Measurements from ENCODE around the gene IRAK3. TPM values are rescaled to one million over a fixed set of nuclear protein-coding genes. Genes with fewer than 3 reads are reported as not detected.

IRAK3 gene
- total and polyA plus RNA-seq, 2 donors (not counting 1 experiment from before 2014, with no cell fraction given): 3.9 to 4.3 TPM

GRCh38 chr12:66165141-66165540, 23.9 kb upstream of the IRAK3 start:
- H3K27ac Mint-ChIP-seq: no peak overlapping the region

GRCh38 chr12:66166561-66166960, 22.5 kb upstream of the IRAK3 start:
- CTCF ChIA-PET: interaction anchor here (0.7 kb wide), 1 partner anchor 36 kb away, joined by 3 read pairs; the partner anchor contains the start of gene LLPH
- H3K27ac ChIP-seq (ENCODE audit: low read length in 2 of 2): no peak overlapping the region
- Mint-ChIP-seq H3K9me3 (ENCODE audit: insufficient read depth) (no peaks in the 10 kb centered on the region), H3K27me3 (no peaks in the 10 kb centered on the region), H3K4me1 (peaks cover 67% of the 10 kb centered on the region), H3K4me3 (peak overlapping the region; percentile 46), H3K27ac (no peak overlapping the region)
- TF ChIP-seq CTCF (IDR thresholded peaks at IDR 0.05): no peak
- TF ChIP-seq EZH2 (IDR thresholded peaks at IDR 0.05; ENCODE audit: borderline replicate concordance, insufficient read depth, low read depth, low read length, poor library complexity, severe bottlenecking): no peak
- ATAC-seq (ENCODE audit: low read depth) (no peak), DNase-seq (no peak)
- intact Hi-C loops (cut with micrococcal nuclease): no loop called here
- H2AFZ ChIP-seq (ENCODE audit: insufficient read depth, low read depth, low read length, poor library complexity, severe bottlenecking): no peak overlapping the region
- POLR2A ChIA-PET: no interaction called here
- no peak overlapping the region for H3K9ac ChIP-seq (ENCODE audit: low read length)
- H3K9me3 ChIP-seq (ENCODE audit: control extremely low read depth in 1 of 3, control insufficient read depth in 2 of 3, insufficient read depth in 1 of 3, low read length in 2 of 3): peaks cover 0 to 4% (median 0%) of the 10 kb centered on the region in 3 donors
- peaks cover 86% of the 10 kb centered on the region for H3K79me2 ChIP-seq (ENCODE audit: control insufficient read depth, insufficient read depth, low read length)
- H3K4me1 ChIP-seq (ENCODE audit: control insufficient read depth in 2 of 2, insufficient read depth in 2 of 2, low read length in 2 of 2): peaks cover 40 to 44% of the 10 kb centered on the region in 2 donors
- H3K4me2 ChIP-seq (replicated peaks; ENCODE audit: low read depth, low read length, poor library complexity, severe bottlenecking): peak overlapping the region; percentile 9
- peaks cover 0 to 8% of the 10 kb centered on the region in 2 experiments for H3K36me3 ChIP-seq (replicated peaks in 1 of 2; ENCODE audit: control extremely low read depth in 1 of 2, control insufficient read depth in 1 of 2, extremely low read depth in 1 of 2, insufficient read depth in 2 of 2, low read length in 1 of 2)
- no peaks in the 10 kb centered on the region for H3K27me3 ChIP-seq (replicated peaks in 1 of 4; ENCODE audit: control extremely low read depth in 1 of 4, control insufficient read depth in 3 of 4, insufficient read depth in 4 of 4, low read length in 3 of 4)
- WGBS (ENCODE audit: insufficient coverage): no CpG with 5 or more reads among the region's 2 CpGs
- H3K4me3 ChIP-seq (ENCODE audit: control extremely low read depth in 1 of 5, extremely low read depth in 1 of 5, insufficient read depth in 1 of 5, low read depth in 2 of 5, low read length in 4 of 5): no peak overlapping the region
- peaks cover 40% of the 10 kb centered on the region for H4K20me1 ChIP-seq (ENCODE audit: control insufficient read depth, insufficient read depth, low read length, poor library complexity, severe bottlenecking)

More at GRCh38 chr12:66165141-66165540, 23.9 kb upstream of the IRAK3 start:
- ATAC-seq (ENCODE audit: low read depth): no peak
- Histone ChIP-seq H3K4me3 (ENCODE audit: control extremely low read depth in 1 of 5, extremely low read depth in 1 of 5, insufficient read depth in 1 of 5, low read depth in 2 of 5, low read length in 4 of 5) (no peak overlapping the region), H3K4me2 (replicated peaks; ENCODE audit: low read depth, low read length, poor library complexity, severe bottlenecking) (no peak overlapping the region), H2AFZ (ENCODE audit: insufficient read depth, low read depth, low read length, poor library complexity, severe bottlenecking) (no peak overlapping the region), H3K27ac (ENCODE audit: low read length in 2 of 2) (no peak overlapping the region), H4K20me1 (ENCODE audit: control insufficient read depth, insufficient read depth, low read length, poor library complexity, severe bottlenecking) (peaks cover 52% of the 10 kb centered on the region), H3K79me2 (ENCODE audit: control insufficient read depth, insufficient read depth, low read length) (peaks cover 95% of the 10 kb centered on the region), H3K4me1 (ENCODE audit: control insufficient read depth in 2 of 2, insufficient read depth in 2 of 2, low read length in 2 of 2) (peaks cover 34 to 44% of the 10 kb centered on the region in 2 donors), H3K27me3 (replicated peaks in 1 of 4; ENCODE audit: control extremely low read depth in 1 of 4, control insufficient read depth in 3 of 4, insufficient read depth in 4 of 4, low read length in 3 of 4) (no peaks in the 10 kb centered on the region), H3K9ac (ENCODE audit: low read length) (no peak overlapping the region), H3K9me3 (ENCODE audit: control extremely low read depth in 1 of 3, control insufficient read depth in 2 of 3, insufficient read depth in 1 of 3, low read length in 2 of 3) (peaks cover 0 to 11% (median 0%) of the 10 kb centered on the region in 3 donors), H3K36me3 (replicated peaks in 1 of 2; ENCODE audit: control extremely low read depth in 1 of 2, control insufficient read depth in 1 of 2, extremely low read depth in 1 of 2, insufficient read depth in 2 of 2, low read length in 1 of 2) (peaks cover 0 to 20% of the 10 kb centered on the region in 2 experiments)
- DNase-seq: no peak
- peaks cover 60% of the 10 kb centered on the region for H3K4me1 Mint-ChIP-seq
- CTCF ChIA-PET: no interaction called here
- no peaks in the 10 kb centered on the region for H3K27me3 Mint-ChIP-seq
- TF ChIP-seq CTCF (IDR thresholded peaks at IDR 0.05): no peak
- TF ChIP-seq EZH2 (IDR thresholded peaks at IDR 0.05; ENCODE audit: borderline replicate concordance, insufficient read depth, low read depth, low read length, poor library complexity, severe bottlenecking): no peak
- no CpG with 5 or more reads among the region's 2 CpGs for WGBS (ENCODE audit: insufficient coverage)
- intact Hi-C loops (cut with micrococcal nuclease): no loop called here
- H3K9me3 Mint-ChIP-seq (ENCODE audit: insufficient read depth): no peaks in the 10 kb centered on the region
- POLR2A ChIA-PET: no interaction called here
- no peak overlapping the region for H3K4me3 Mint-ChIP-seq

Data from B cell (primary cell).